Endometrium (tissue), 2 donors: ENCODE results near the gene CDH13.

Source experiments
- FAIRE-seq: peaks from 2 replicates; lab custom pipeline; 2012; peaks lifted over from hg19 to GRCh38; lab: Jason Lieb, UNC
- donor health status: control.
- donor health status: control.

Gene CDH13

GRCh38 chr16:82845116-82845515 lies 218.3 kb downstream of the CDH13 start:
- FAIRE-seq, result no peak

GRCh38 chr16:82846806-82847205 lies 220.0 kb downstream of the CDH13 start:
- FAIRE-seq, result no peak

GRCh38 chr16:82848013-82848412 lies 221.2 kb downstream of the CDH13 start:
- no peak for FAIRE-seq

GRCh38 chr16:82852388-82853008 lies 225.7 kb downstream of the CDH13 start:
- no peak for FAIRE-seq

GRCh38 chr16:82855471-82855870 lies 228.7 kb downstream of the CDH13 start:
- no peak for FAIRE-seq

- FAIRE-seq, result no peak
These were observed 231.1 kb downstream of the CDH13 start for GRCh38 chr16:82857693-82858365.

GRCh38 chr16:82859662-82860061 lies 232.9 kb downstream of the CDH13 start:
- no peak for FAIRE-seq

GRCh38 chr16:82860071-82860470 lies 233.3 kb downstream of the CDH13 start:
- no peak for FAIRE-seq

- no peak for FAIRE-seq
These were observed 235.3 kb downstream of the CDH13 start for GRCh38 chr16:82862057-82862456.

GRCh38 chr16:82864332-82865040 lies 237.7 kb downstream of the CDH13 start:
- FAIRE-seq, result no peak

GRCh38 chr16:82865412-82865811 lies 238.6 kb downstream of the CDH13 start:
- FAIRE-seq, result no peak

GRCh38 chr16:82867485-82867884 lies 240.7 kb downstream of the CDH13 start:
- no peak for FAIRE-seq

GRCh38 chr16:82874271-82874670 lies 247.5 kb downstream of the CDH13 start:
- no peak for FAIRE-seq

- FAIRE-seq, result no peak
These were observed 247.9 kb downstream of the CDH13 start for GRCh38 chr16:82874672-82875071.

- no peak for FAIRE-seq
These were observed 250.2 kb downstream of the CDH13 start for GRCh38 chr16:82876951-82877350.

GRCh38 chr16:82878466-82878865 lies 251.7 kb downstream of the CDH13 start:
- FAIRE-seq, result no peak

- no peak for FAIRE-seq
These were observed 253.6 kb downstream of the CDH13 start for GRCh38 chr16:82880346-82880745.

GRCh38 chr16:82881516-82881915 lies 254.7 kb downstream of the CDH13 start:
- no peak for FAIRE-seq

- FAIRE-seq, result no peak
These were observed 255.5 kb downstream of the CDH13 start for GRCh38 chr16:82882226-82882625.

- FAIRE-seq, result no peak
These were observed 256.4 kb downstream of the CDH13 start for GRCh38 chr16:82882982-82883835.

- FAIRE-seq, result no peak
These were observed 257.6 kb downstream of the CDH13 start for GRCh38 chr16:82884320-82884898.

GRCh38 chr16:82886146-82886545 lies 259.4 kb downstream of the CDH13 start:
- FAIRE-seq, result no peak
